Measurements from ENCODE around the gene KCNG2. TPM values are rescaled to one million over a fixed set of nuclear protein-coding genes. Genes with fewer than 3 reads are reported as not detected.

KCNG2 gene
- total and polyA plus RNA-seq, 2 experiments from 2014 or later, result 0.13 to 0.52 TPM

GRCh38 chr18:79923896-79924585, 126.3 kb downstream of the KCNG2 start (continued):
- TF ChIP-seq REST (IDR thresholded peaks at IDR 0.05; ENCODE audit: unreplicated experiment) (no peak), CTCF (conservative IDR thresholded peaks at IDR 0.05; ENCODE audit: low read depth in 2 of 2) (no peak), EZH2phosphoT487 (IDR thresholded peaks at IDR 0.05; ENCODE audit: unreplicated experiment) (no peak), ETS1 (IDR thresholded peaks at IDR 0.05) (no peak), POLR2AphosphoS5 (IDR thresholded peaks at IDR 0.05; ENCODE audit: low read depth) (no peak)

- no peaks in the 10 kb centered on the region for H4K20me1 ChIP-seq (replicated peaks; ENCODE audit: insufficient read depth)
- ATAC-seq, result no peak; the same call in 2 of the 3 replicates
- Mint-ChIP-seq H3K36me3 (ENCODE audit: low read depth) (peaks cover 23% of the 10 kb centered on the region), H3K4me1 (peaks cover 13% of the 10 kb centered on the region), H3K27ac (no peak overlapping the region), H3K4me3 (no peak overlapping the region), H3K9me3 (peaks cover 17% of the 10 kb centered on the region), H3K27me3 (ENCODE audit: insufficient read depth, low read depth, poor library complexity) (peaks cover 9% of the 10 kb centered on the region)
- 0 out of 2 replicates have a peak, but pooled peaks cover 5% of the 10 kb centered on the region for H3K79me2 ChIP-seq (replicated peaks; ENCODE audit: insufficient read depth)
- no peaks in the 10 kb centered on the region for H3K4me1 ChIP-seq (ENCODE audit: insufficient read depth)
- no peaks in the 10 kb centered on the region for H3F3A ChIP-seq (replicated peaks; ENCODE audit: low read depth)
- H3K27ac ChIP-seq (ENCODE audit: low read depth), result no peak overlapping the region
- DNase-seq (ENCODE audit: low spot score), result no peak
- no peak overlapping the region for H3K4me2 ChIP-seq
- H3K36me3 ChIP-seq (ENCODE audit: insufficient read depth), result peaks cover 4% of the 10 kb centered on the region; the same call in 1 of the 2 replicates
- no peaks in the 10 kb centered on the region for H3K9me2 ChIP-seq (ENCODE audit: insufficient read depth)
- no peak overlapping the region for H3K4me3 ChIP-seq
- no peaks in the 10 kb centered on the region for H3K27me3 ChIP-seq (ENCODE audit: insufficient read depth)
- H2AFZ ChIP-seq, result no peak overlapping the region
- TF ChIP-seq EZH2phosphoT487 (IDR thresholded peaks at IDR 0.05; ENCODE audit: unreplicated experiment) (no peak), CREB1 (CRISPR knock-in tag; IDR thresholded peaks at IDR 0.05; ENCODE audit: low read depth) (no peak), JUNB (IDR thresholded peaks at IDR 0.05; ENCODE audit: unreplicated experiment) (no peak), REST (IDR thresholded peaks at IDR 0.05; ENCODE audit: unreplicated experiment) (no peak), STAT1 (IDR thresholded peaks at IDR 0.05; ENCODE audit: unreplicated experiment) (no peak), ZNF331 (CRISPR knock-in tag; IDR thresholded peaks at IDR 0.05; ENCODE audit: low read depth) (no peak), NANOG (IDR thresholded peaks at IDR 0.05; ENCODE audit: borderline replicate concordance) (no peak), CTCF (conservative IDR thresholded peaks at IDR 0.05; ENCODE audit: low read depth in 2 of 2) (no peak; a peak in 1 of 4 replicates), ETS1 (IDR thresholded peaks at IDR 0.05) (no peak)
Observed at GRCh38 chr18:79924814-79925731, 127.3 kb downstream of the KCNG2 start.

Data from GM23338 (cell line).